H7 (cell line): ENCODE data around the gene ZNF44. TPM values are rescaled to one million over a fixed set of nuclear protein-coding genes. Genes with fewer than 3 reads are reported as not detected.

Experiments
- DNase-seq: peaks from one replicate; pipeline ENCODE4 v3.0.0; 2012
- H3K27me3 ChIP-seq: 2 replicates; pipeline ENCODE4 v1.6.0; 2011; ENCODE audit warnings: mild to moderate bottlenecking, low read length; ENCODE audit not compliant: control insufficient read depth, insufficient read depth
- H3K36me3 ChIP-seq: replicated peaks from 2 replicates; pipeline ENCODE4 v1.5.1; 2011; ENCODE audit warnings: low read length; ENCODE audit not compliant: control insufficient read depth, insufficient read depth
- H3K4me3 ChIP-seq: 2 replicates; pipeline ENCODE4 v1.5.1; 2011; ENCODE audit warnings: low read depth, mild to moderate bottlenecking, control low read depth, low read length, moderate library complexity; ENCODE audit not compliant: insufficient read depth
- total RNA-seq: library from RNA; depleted of rRNA; stranded (reverse); fragments of >200 nt; shearing (Covaris generic); gene quantifications from 2 replicates; pipeline ENCODE4 v1.2.3, GENCODE V29; 2014; rRNA removed

The ZNF44 gene
- total RNA-seq, 1 experiment from 2014 or later: 0.07 TPM

DNA sequence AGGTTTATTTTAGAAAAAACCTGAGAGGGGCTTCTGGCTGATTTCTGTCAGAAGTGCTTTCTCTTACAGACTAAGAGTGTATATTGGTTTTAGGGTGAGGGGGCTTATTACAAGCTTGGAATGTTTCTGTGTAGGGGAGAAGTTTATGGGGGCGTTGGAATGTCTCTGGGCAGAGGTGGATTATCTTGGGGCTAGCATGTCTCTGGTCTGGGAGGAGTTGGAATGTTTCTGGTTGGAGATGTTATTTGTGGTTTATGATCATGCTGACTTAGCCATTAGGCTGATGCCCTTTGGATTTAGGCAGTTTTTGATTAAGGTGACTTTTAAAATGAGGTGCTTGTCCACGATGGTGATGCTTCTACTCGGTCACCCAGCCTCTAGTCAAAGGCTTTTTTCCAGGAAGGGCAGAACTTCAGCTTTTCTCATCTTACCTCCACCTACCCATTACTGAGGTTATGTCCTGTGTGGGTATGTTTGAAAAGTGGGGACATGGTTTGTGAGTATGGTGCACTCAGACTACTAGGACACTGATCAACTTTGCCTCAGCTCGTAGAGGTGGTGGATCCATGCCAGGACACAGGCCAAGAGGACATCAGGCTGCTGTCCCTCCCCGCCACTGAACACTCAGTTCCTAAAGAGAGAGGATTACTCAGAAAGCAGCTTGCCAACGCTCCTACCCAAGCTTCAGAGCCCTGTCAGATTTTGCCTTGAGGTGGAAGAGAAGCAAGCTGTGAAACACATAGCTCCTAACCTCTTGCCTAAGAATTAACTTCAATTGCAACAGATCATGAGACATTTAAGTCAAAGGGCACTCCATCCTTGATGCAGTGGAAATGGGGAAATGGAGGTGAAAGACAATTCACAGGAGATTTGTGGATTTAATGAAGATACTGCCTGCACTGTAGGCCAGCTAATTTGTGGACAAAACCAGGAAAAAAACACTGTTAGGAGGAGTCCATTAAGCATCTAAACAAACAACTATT lies 63.6 kb downstream of the ZNF44 start:
- DNase-seq: no peak
- Histone ChIP-seq H3K27me3 (no peaks in the 10 kb centered on the region), H3K4me3 (no peak overlapping the region), H3K36me3 (no peaks in the 10 kb centered on the region)

DNA sequence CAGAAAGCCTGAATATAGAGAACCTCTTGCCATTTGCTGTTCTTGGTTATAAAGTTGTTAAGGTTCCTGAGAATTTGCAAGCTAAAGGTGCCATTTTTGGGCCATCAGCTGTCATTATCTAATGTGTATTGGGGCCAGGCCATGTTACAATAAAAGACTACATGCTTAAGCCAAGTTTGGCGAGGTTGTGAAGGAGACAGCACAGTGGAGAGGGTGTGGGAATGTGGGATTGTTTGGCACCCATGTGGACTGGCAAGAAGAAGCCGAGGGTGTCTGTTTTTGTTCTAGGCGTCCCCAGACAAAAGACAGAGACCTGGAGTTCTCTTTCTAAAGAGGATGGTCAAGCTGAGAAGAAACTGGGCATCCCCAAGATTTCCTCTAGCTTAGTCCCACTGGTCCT lies 64.7 kb downstream of the ZNF44 start:
- DNase-seq: no peak
- Histone ChIP-seq H3K36me3 (no peaks in the 10 kb centered on the region), H3K4me3 (no peak overlapping the region)

DNA sequence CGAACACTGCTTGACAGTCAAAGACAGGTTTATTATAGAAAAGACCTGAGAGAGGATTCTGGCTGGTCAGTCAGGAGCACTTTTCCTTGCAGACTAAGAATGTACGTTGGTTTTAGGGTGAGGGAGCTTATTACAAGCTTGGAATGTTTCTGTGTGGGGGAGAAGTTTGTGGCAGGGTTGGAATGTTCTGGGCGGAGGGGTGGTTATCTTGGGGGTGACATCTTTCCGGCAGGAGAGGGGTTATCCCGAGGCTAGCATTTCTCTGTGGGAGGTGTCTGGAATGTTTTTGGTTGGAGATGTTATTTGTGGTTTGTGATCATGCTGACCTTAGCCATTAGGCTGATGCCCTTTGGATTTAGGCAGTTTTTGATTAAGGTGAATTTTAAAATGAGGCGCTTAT lies 70.0 kb downstream of the ZNF44 start:
- H3K36me3 ChIP-seq: no peaks in the 10 kb centered on the region
- H3K27me3 ChIP-seq: no peaks in the 10 kb centered on the region
- no peak for DNase-seq
- no peak overlapping the region for H3K4me3 ChIP-seq

More for the DNA sequence above, 64.7 kb downstream of the ZNF44 start:
- H3K27me3 ChIP-seq: no peaks in the 10 kb centered on the region

DNA sequence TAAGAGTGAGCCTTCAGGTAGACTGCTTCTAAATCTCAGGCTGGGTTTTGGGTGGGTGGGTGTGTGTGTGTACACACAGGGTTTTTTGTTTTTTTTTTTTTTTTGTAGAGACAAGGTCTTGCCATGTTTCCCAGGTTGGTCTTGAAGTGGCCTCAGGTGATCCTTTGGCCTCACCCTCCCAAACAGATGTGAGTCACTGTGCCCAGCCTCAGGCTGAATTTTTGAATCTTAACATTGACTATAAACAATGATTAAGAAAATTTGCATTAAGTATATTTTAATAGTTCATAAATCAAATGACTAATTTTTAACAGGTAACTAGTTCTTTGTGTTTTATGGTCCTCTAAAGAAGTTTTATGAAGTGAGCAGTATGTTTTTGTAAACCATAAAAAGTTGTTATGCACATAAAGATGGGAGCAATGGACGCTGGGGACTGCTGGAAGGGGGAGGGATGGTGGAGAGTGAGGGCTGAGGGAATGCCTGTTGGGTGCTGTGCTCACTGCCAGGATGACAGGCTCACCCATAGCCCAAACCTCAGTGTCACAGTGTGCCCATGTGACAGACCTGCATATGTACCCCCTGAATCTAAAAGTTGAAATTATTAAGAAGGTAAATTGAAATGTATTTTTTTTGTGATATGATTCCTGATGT lies 71.6 kb downstream of the ZNF44 start:
- no peak for DNase-seq
- Histone ChIP-seq H3K36me3 (no peaks in the 10 kb centered on the region), H3K27me3 (no peaks in the 10 kb centered on the region), H3K4me3 (no peak overlapping the region)

Other genes starting within 250 kb of the ZNF44 start
- gene ZNF878, start 241.9 kb downstream of the ZNF44 start, total RNA-seq: not detected in 2 replicates
- gene ZNF844, start 230.2 kb downstream of the ZNF44 start, total RNA-seq: 0.33 and 0.55 TPM in 2 replicates
- 2.7 and 4.1 TPM in 2 replicates for gene ZNF20, start 154.5 kb downstream of the ZNF44 start, total RNA-seq
- 7.7 and 12.9 TPM in 2 replicates for gene ZNF625, start 138.1 kb downstream of the ZNF44 start, total RNA-seq
- gene ZNF136, start 131.8 kb downstream of the ZNF44 start, total RNA-seq: 1.5 and 3.8 TPM in 2 replicates
- not detected in 2 replicates for gene ZNF563, start 38.8 kb upstream of the ZNF44 start, total RNA-seq
- gene ZNF442, start 70.8 kb upstream of the ZNF44 start, total RNA-seq: not detected in 2 replicates
- not detected in 2 replicates for gene ZNF799, start 106.4 kb upstream of the ZNF44 start, total RNA-seq
- 0.24 and 0.41 TPM in 2 replicates for gene ZNF443, start 146.1 kb upstream of the ZNF44 start, total RNA-seq
- 0.30 and 0.42 TPM in 2 replicates for gene ZNF709, start 189.9 kb upstream of the ZNF44 start, total RNA-seq